Stimulated activated CD4-positive, alpha-beta T cell treated with anti-CD3 and anti-CD28 coated beads, Interleukin-1b, Interleukin-23, amount 100 ng/mL, for 48 hours (primary cell): Measurements from ENCODE around the gene R3HDM4.
A peak's percentile ranks its signal among the peaks of the same experiment; 100 is the strongest.

ENCODE experiments used
- DNase-seq: peaks from one replicate; pipeline ENCODE4 v3.0.0-alpha.2; 2020

The R3HDM4 gene

GRCh38 chr19:872266-872951, 40.6 kb downstream of the R3HDM4 start:
- peak; percentile 89 for DNase-seq

- peak; percentile 19 for DNase-seq
Observed at GRCh38 chr19:871446-872265, 41.4 kb downstream of the R3HDM4 start.

- DNase-seq: no peak
Observed at GRCh38 chr19:870963-871401, 42.0 kb downstream of the R3HDM4 start.

GRCh38 chr19:870314-870713, 42.7 kb downstream of the R3HDM4 start:
- no peak for DNase-seq

GRCh38 chr19:869245-870177, 43.5 kb downstream of the R3HDM4 start:
- DNase-seq: no peak

GRCh38 chr19:868458-869244, 44.4 kb downstream of the R3HDM4 start:
- no peak for DNase-seq

- no peak for DNase-seq
Observed at GRCh38 chr19:867855-868457, 45.1 kb downstream of the R3HDM4 start.

GRCh38 chr19:867301-867793, 45.7 kb downstream of the R3HDM4 start:
- DNase-seq: no peak

GRCh38 chr19:866769-867300, 46.2 kb downstream of the R3HDM4 start:
- DNase-seq: no peak

- DNase-seq: no peak
Observed at GRCh38 chr19:863315-863620, 49.8 kb downstream of the R3HDM4 start.

- peak; percentile 85 for DNase-seq
Observed at GRCh38 chr19:862581-863314, 50.3 kb downstream of the R3HDM4 start.

- DNase-seq: peak; percentile 84
Observed at GRCh38 chr19:861756-862580, 51.1 kb downstream of the R3HDM4 start.

GRCh38 chr19:861141-861755, 51.8 kb downstream of the R3HDM4 start:
- DNase-seq: no peak

GRCh38 chr19:858868-859843, 53.9 kb downstream of the R3HDM4 start, which contains the start of gene CFD:
TSS of gene CFD (plus strand) at chr19:859664. CDS start at chr19:859690, 26 bp downstream.
- DNase-seq: no peak

GRCh38 chr19:858284-858683, 54.7 kb downstream of the R3HDM4 start:
- DNase-seq: no peak

GRCh38 chr19:855566-856120, 57.4 kb downstream of the R3HDM4 start:
- no peak for DNase-seq

- DNase-seq: no peak
Observed at GRCh38 chr19:855142-855541, 57.9 kb downstream of the R3HDM4 start.

GRCh38 chr19:854549-854948, 58.5 kb downstream of the R3HDM4 start:
- DNase-seq: no peak
